Osteoblast (primary cell): ENCODE measurements around the gene BARX2. TPM values are rescaled to one million over a fixed set of nuclear protein-coding genes. Genes with fewer than 3 reads are reported as not detected.

ENCODE experiments used
- DNase-seq: peaks from one replicate; pipeline ENCODE4 v3.0.0; 2011; ENCODE audit warnings: low spot score, mixed read lengths; ENCODE audit not compliant: insufficient read length; ENCODE audit errors: missing footprints
- H2AFZ ChIP-seq: 2 replicates; pipeline ENCODE4 v1.6.0; 2011; ENCODE audit warnings: mild to moderate bottlenecking, low read length
- H3K27ac ChIP-seq: 2 replicates; pipeline ENCODE4 v1.5.1; 2011; ENCODE audit warnings: mild to moderate bottlenecking, low read depth, low read length, moderate library complexity
- H3K27me3 ChIP-seq: 2 replicates; pipeline ENCODE4 v1.6.0; 2012; ENCODE audit warnings: mild to moderate bottlenecking, control low read depth, inconsistent platforms, low read length, moderate library complexity; ENCODE audit not compliant: insufficient read depth
- H3K36me3 ChIP-seq: 2 replicates; pipeline ENCODE4 v1.5.1; 2011; ENCODE audit warnings: mild to moderate bottlenecking, low read length, control low read depth, moderate library complexity; ENCODE audit not compliant: insufficient read depth
- H3K4me1 ChIP-seq: 2 replicates; pipeline ENCODE4 v1.5.1; 2011; ENCODE audit warnings: mild to moderate bottlenecking, low read length, control low read depth, moderate library complexity; ENCODE audit not compliant: insufficient read depth
- H3K4me2 ChIP-seq: 2 replicates; pipeline ENCODE4 v1.6.0; 2011; ENCODE audit warnings: mild to moderate bottlenecking, low read length; ENCODE audit not compliant: insufficient read depth
- H3K4me3 ChIP-seq: fragments of 200-600 bp; sonication (generic); 3 replicates; pipeline ENCODE4 v1.5.1; 2012; ENCODE audit warnings: mild to moderate bottlenecking, low read length, inconsistent platforms; ENCODE audit not compliant: insufficient read depth
- H3K79me2 ChIP-seq: 2 replicates; pipeline ENCODE4 v1.6.0; 2012; ENCODE audit warnings: mild to moderate bottlenecking, low read length, control low read depth, inconsistent platforms; ENCODE audit not compliant: insufficient read depth
- H3K9me3 ChIP-seq: 2 replicates; pipeline ENCODE4 v1.5.1; 2011; ENCODE audit warnings: low read depth, low read length, control low read depth
- H4K20me1 ChIP-seq: 2 replicates; pipeline ENCODE4 v1.6.0; 2012; ENCODE audit warnings: mild to moderate bottlenecking, low read length, control low read depth; ENCODE audit not compliant: insufficient read depth
- total RNA-seq: library from RNA; depleted of rRNA; stranded (reverse); fragments of >200 nt; gene quantifications from 2 replicates; pipeline ENCODE4 v1.2.3, GENCODE V29; 2012
- TF ChIP-seq, protein P1 (sequence below): IDR thresholded peaks from 2 replicates; pipeline ENCODE4 v1.5.1; 2011; ENCODE audit warnings: mild to moderate bottlenecking, low read depth, low read length, moderate library complexity; ENCODE audit errors: extremely low read depth

The BARX2 gene
- total RNA-seq, 1 donor: not detected

DNA sequence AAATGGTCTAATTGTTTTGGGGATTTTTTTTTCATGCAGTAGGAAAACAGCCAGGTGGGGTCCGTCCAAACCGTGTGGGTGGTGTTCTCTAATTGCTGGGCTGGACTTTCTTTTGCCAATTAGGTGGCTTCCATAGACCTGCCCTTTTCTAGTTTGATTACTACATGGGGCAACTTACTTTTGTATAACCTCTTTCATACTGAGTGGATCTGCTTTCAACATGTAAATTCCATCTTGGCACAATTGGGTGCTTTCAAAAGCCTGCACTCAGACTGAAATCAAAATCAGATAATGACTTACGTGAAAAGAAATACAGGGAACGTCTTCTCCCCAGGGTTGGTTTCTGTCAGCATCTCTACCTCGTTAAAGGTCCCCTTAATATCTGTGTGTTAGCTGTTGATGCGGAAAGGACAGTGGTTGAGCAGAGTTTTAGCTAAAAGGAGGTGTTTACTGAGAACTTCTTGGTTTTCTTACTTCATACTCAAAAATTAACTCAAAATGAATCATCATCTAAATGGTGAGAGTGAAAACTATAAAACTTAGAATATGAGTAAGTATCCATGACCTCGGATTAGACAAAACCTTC is 72.1 kb downstream of the BARX2 start:
- Histone ChIP-seq H3K4me3 (no peak overlapping the region), H3K27ac (no peak overlapping the region), H3K79me2 (no peaks in the 10 kb centered on the region), H3K27me3 (no peaks in the 10 kb centered on the region), H3K4me2 (no peak overlapping the region), H2AFZ (no peak overlapping the region), H3K4me1 (no peaks in the 10 kb centered on the region), H3K9me3 (no peaks in the 10 kb centered on the region), H3K36me3 (no peaks in the 10 kb centered on the region), H4K20me1 (no peaks in the 10 kb centered on the region)
- DNase-seq: no peak
- TF ChIP-seq, protein P1, sequence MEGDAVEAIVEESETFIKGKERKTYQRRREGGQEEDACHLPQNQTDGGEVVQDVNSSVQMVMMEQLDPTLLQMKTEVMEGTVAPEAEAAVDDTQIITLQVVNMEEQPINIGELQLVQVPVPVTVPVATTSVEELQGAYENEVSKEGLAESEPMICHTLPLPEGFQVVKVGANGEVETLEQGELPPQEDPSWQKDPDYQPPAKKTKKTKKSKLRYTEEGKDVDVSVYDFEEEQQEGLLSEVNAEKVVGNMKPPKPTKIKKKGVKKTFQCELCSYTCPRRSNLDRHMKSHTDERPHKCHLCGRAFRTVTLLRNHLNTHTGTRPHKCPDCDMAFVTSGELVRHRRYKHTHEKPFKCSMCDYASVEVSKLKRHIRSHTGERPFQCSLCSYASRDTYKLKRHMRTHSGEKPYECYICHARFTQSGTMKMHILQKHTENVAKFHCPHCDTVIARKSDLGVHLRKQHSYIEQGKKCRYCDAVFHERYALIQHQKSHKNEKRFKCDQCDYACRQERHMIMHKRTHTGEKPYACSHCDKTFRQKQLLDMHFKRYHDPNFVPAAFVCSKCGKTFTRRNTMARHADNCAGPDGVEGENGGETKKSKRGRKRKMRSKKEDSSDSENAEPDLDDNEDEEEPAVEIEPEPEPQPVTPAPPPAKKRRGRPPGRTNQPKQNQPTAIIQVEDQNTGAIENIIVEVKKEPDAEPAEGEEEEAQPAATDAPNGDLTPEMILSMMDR: no peak

- TF ChIP-seq, protein P1: no peak
- Histone ChIP-seq H3K9me3 (no peaks in the 10 kb centered on the region), H3K79me2 (no peaks in the 10 kb centered on the region), H2AFZ (no peak overlapping the region), H3K4me3 (no peak overlapping the region), H4K20me1 (no peaks in the 10 kb centered on the region), H3K4me2 (no peak overlapping the region), H3K27me3 (no peaks in the 10 kb centered on the region), H3K4me1 (no peaks in the 10 kb centered on the region), H3K36me3 (no peaks in the 10 kb centered on the region), H3K27ac (no peak overlapping the region)
- DNase-seq: no peak
Measured at GRCh38 chr11:129451524-129451923, 75.9 kb downstream of the BARX2 start.

DNA sequence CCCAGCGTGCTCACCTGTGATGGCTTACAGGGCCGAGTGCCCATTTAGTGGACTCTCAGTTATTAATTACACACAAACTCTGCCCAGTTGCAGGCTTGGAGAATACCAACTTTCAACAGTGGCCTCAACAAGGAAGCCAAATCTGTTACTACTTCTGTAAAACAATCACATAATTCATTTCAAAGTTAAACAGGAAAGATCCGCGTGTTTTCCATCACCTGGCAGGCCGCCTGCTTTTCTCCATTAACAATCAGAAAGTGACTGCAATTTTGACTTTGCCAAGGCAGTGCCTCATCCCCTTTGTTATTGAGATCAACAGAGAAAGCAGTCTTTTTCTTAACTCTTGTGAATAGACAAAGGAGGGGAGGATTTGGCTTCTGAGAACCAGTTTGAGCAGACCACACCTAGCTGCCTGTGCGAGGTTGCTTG is 77.7 kb downstream of the BARX2 start:
- no peak overlapping the region for H2AFZ ChIP-seq
- no peaks in the 10 kb centered on the region for H3K27me3 ChIP-seq
- no peaks in the 10 kb centered on the region for H3K79me2 ChIP-seq
- no peaks in the 10 kb centered on the region for H3K36me3 ChIP-seq
- TF ChIP-seq, protein P1: no peak
- no peak overlapping the region for H3K4me3 ChIP-seq
- no peaks in the 10 kb centered on the region for H4K20me1 ChIP-seq
- no peaks in the 10 kb centered on the region for H3K4me1 ChIP-seq
- no peak overlapping the region for H3K4me2 ChIP-seq
- no peaks in the 10 kb centered on the region for H3K9me3 ChIP-seq
- no peak overlapping the region for H3K27ac ChIP-seq
- DNase-seq: no peak

DNA sequence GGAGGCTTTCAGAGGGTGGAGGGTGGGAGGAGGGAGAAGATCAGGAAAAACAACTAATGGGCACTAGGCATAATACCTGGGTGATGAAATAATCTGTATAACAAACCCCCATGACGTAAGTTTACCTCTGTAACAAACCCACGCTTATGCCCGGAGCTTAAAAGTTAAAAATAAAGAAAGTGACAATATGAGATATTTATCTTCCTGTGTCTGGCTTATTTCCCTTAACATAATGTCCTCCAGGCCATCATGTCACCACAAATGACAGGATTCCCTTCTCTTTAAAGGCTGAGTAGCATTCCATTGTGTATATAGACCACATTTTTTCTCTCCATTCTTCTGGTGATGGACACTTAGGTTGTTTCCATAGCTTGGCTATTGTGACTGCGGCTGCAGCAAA is 79.5 kb downstream of the BARX2 start:
- Histone ChIP-seq H4K20me1 (no peaks in the 10 kb centered on the region), H3K4me2 (no peak overlapping the region), H3K4me1 (no peaks in the 10 kb centered on the region), H2AFZ (no peak overlapping the region), H3K9me3 (no peaks in the 10 kb centered on the region), H3K79me2 (no peaks in the 10 kb centered on the region), H3K36me3 (no peaks in the 10 kb centered on the region), H3K27me3 (no peaks in the 10 kb centered on the region), H3K4me3 (no peak overlapping the region), H3K27ac (no peak overlapping the region)
- TF ChIP-seq, protein P1: no peak
- no peak for DNase-seq
